GM19438 (cell line): ENCODE measurements around the gene TRIM38.
"Not testable (repeated sequence)": the region's sequence is repeated elsewhere in the genome, so short reads cannot be mapped to it uniquely, and the experiment has no call there.

ENCODE experiments used
- ATAC-seq: cut with Tn5 transposase; IDR thresholded peaks from one replicate; pipeline ENCODE4 v1.9.1; 2021; ENCODE audit warnings: low read depth; ENCODE audit not compliant: unreplicated experiment

Gene TRIM38

GRCh38 chr6:25962149-25963127, at the start of gene TRIM38:
Gene TRIM38, plus strand, starts transcription at chr6:25962802. Its CDS starts 3,721 bp downstream, at chr6:25966523.
- peak; percentile 79 for ATAC-seq

- no peak for ATAC-seq
These were observed 48.9 kb upstream of the TRIM38 start for GRCh38 chr6:25913741-25914140.

GRCh38 chr6:25916330-25916729, 46.3 kb upstream of the TRIM38 start:
- ATAC-seq, result no peak

GRCh38 chr6:25916789-25917490, 45.7 kb upstream of the TRIM38 start:
- no peak for ATAC-seq

GRCh38 chr6:25918083-25918683, 44.4 kb upstream of the TRIM38 start:
- ATAC-seq, result no peak

- ATAC-seq, result no peak
These were observed 42.9 kb upstream of the TRIM38 start for GRCh38 chr6:25919657-25920056.

- no peak for ATAC-seq
These were observed 40.9 kb upstream of the TRIM38 start for GRCh38 chr6:25921525-25922203.

- no peak for ATAC-seq
These were observed 40.3 kb upstream of the TRIM38 start for GRCh38 chr6:25922301-25922700.

GRCh38 chr6:25925876-25926275, 36.7 kb upstream of the TRIM38 start:
- no peak for ATAC-seq

GRCh38 chr6:25927178-25927577, 35.4 kb upstream of the TRIM38 start:
- ATAC-seq, result no peak

GRCh38 chr6:25927756-25928216, 34.8 kb upstream of the TRIM38 start:
- ATAC-seq, result no peak

- ATAC-seq, result no peak
These were observed 33.9 kb upstream of the TRIM38 start for GRCh38 chr6:25928562-25929324.

GRCh38 chr6:25929785-25930184, 32.8 kb upstream of the TRIM38 start:
- ATAC-seq, result not testable (repeated sequence)

- no peak for ATAC-seq
These were observed 31.8 kb upstream of the TRIM38 start, which contains the start of gene SLC17A2 for GRCh38 chr6:25930532-25931410. Gene SLC17A2, minus strand, starts transcription at chr6:25930691. Its CDS starts 4,895 bp downstream, at chr6:25925796.

- no peak for ATAC-seq
These were observed 31.2 kb upstream of the TRIM38 start for GRCh38 chr6:25931411-25931709.

- ATAC-seq, result no peak
These were observed 28.4 kb upstream of the TRIM38 start for GRCh38 chr6:25934156-25934555.

- ATAC-seq, result no peak
These were observed 27.8 kb upstream of the TRIM38 start for GRCh38 chr6:25934735-25935313.

- no peak for ATAC-seq
These were observed 26.6 kb upstream of the TRIM38 start for GRCh38 chr6:25935953-25936352.

GRCh38 chr6:25939593-25939992, 23.0 kb upstream of the TRIM38 start:
- ATAC-seq, result no peak
